GM21360 (cell line): ENCODE data around the gene ASAP3.

Experiments
- ATAC-seq: cut with Tn5 transposase; IDR thresholded peaks from one replicate; pipeline ENCODE4 v1.9.1; 2021; ENCODE audit warnings: mild to moderate bottlenecking, moderate library complexity; ENCODE audit not compliant: unreplicated experiment

ASAP3 gene

GRCh38 chr1:23483321-23484252 is at the start of gene ASAP3:
Gene ASAP3 (minus strand): TSS chr1:23484179. CDS start chr1:23484133, 46 bp downstream.
- ATAC-seq: no peak

GRCh38 chr1:23533246-23534023 is 49.5 kb upstream of the ASAP3 start:
- no peak for ATAC-seq

- no peak for ATAC-seq
Measured at GRCh38 chr1:23531562-23532094, 47.6 kb upstream of the ASAP3 start.

GRCh38 chr1:23530747-23531561 is 47.0 kb upstream of the ASAP3 start, which contains the start of gene E2F2:
Gene E2F2 (minus strand): TSS chr1:23531233. CDS start chr1:23530793, 440 bp downstream.
- peak; percentile 46 for ATAC-seq

- no peak for ATAC-seq
Measured at GRCh38 chr1:23530087-23530746, 46.2 kb upstream of the ASAP3 start.

GRCh38 chr1:23529146-23530086 is 45.4 kb upstream of the ASAP3 start:
- no peak for ATAC-seq

GRCh38 chr1:23528250-23528978 is 44.4 kb upstream of the ASAP3 start:
- peak; percentile 35 for ATAC-seq

- no peak for ATAC-seq
Measured at GRCh38 chr1:23527900-23528249, 43.9 kb upstream of the ASAP3 start.

- ATAC-seq: no peak
Measured at GRCh38 chr1:23527366-23527765, 43.4 kb upstream of the ASAP3 start.

GRCh38 chr1:23526329-23527041 is 42.5 kb upstream of the ASAP3 start:
- ATAC-seq: no peak

- no peak for ATAC-seq
Measured at GRCh38 chr1:23525558-23526250, 41.7 kb upstream of the ASAP3 start.

- no peak for ATAC-seq
Measured at GRCh38 chr1:23524716-23525401, 40.9 kb upstream of the ASAP3 start.

GRCh38 chr1:23524163-23524562 is 40.2 kb upstream of the ASAP3 start:
- no peak for ATAC-seq

GRCh38 chr1:23522244-23522982 is 38.4 kb upstream of the ASAP3 start:
- ATAC-seq: no peak

GRCh38 chr1:23521588-23521987 is 37.6 kb upstream of the ASAP3 start:
- ATAC-seq: no peak

- ATAC-seq: no peak
Measured at GRCh38 chr1:23517581-23517980, 33.6 kb upstream of the ASAP3 start.
